SK-MEL-5 (cell line): ENCODE measurements around the gene ING5. TPM values are rescaled to one million over a fixed set of nuclear protein-coding genes. Genes with fewer than 3 reads are reported as not detected.
A peak's percentile ranks its signal among the peaks of the same experiment; 100 is the strongest.
"Not testable (repeated sequence)": the region's sequence is repeated elsewhere in the genome, so short reads cannot be mapped to it uniquely, and the experiment has no call there.

Experiments used
- DNase-seq: peaks from one replicate; pipeline ENCODE4 v3.0.0-alpha.2; 2016; ENCODE audit warnings: low read depth, low spot score
- in situ Hi-C: cut with HindIII; loops from 2 replicates; pipeline ENCODE4 v1.10.0; 2016; ENCODE audit warnings: low sequenced_read_pairs, high pct_unique_total_duplicates, low pct_unique_long_range_greater_than_20kb
- total RNA-seq: library from RNA; depleted of rRNA; stranded (reverse); fragments of >200 nt; shearing (Covaris generic); gene quantifications from 2 replicates; pipeline ENCODE4 v1.2.3, GENCODE V29; 2014

The ING5 gene
- total RNA-seq, 1 experiment from 2014 or later, result 23.9 TPM

DNA sequence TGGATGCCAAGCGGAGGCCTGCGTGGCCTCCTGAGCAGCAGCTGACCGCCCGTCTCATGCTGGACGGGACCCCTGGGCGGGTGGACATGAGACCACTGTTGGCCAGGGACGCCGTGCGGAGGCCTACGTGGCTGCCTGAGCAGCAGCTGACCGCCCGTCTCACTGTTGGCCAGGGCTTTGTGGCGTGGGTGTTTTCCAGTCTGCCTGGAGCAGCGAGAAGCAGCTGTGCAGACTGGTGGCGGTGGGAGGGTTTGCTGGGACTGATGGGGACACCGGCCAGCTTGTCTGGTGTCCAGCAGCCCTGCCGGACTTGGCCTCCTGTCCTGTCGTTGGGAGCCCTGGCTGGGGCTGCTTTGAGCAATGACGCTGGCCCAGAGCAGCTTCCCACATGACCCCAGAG, 26.8 kb downstream of the ING5 start:
- in situ Hi-C loops, result no loop called here
- no peak for DNase-seq

DNA sequence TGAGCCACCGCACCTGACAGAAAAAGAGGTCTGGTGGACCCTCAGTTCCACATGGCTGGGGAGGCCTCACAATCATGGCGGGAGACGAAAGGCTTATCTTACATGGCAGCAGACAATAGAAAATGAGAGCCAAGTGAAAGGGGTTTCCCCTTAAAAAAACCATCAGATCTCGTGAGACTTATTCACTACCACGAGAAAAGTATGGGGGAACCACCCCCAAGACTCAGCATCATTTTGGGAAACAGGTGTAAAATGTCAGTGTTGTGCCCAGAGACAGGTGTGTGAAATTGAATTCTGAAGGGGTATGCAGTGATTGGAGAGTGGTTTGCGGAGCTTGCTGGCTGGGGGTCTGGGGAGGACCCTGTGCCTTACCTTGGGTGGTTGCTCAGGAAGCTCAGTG, 28.0 kb downstream of the ING5 start:
- in situ Hi-C loops, result no loop called here
- no peak for DNase-seq

DNA sequence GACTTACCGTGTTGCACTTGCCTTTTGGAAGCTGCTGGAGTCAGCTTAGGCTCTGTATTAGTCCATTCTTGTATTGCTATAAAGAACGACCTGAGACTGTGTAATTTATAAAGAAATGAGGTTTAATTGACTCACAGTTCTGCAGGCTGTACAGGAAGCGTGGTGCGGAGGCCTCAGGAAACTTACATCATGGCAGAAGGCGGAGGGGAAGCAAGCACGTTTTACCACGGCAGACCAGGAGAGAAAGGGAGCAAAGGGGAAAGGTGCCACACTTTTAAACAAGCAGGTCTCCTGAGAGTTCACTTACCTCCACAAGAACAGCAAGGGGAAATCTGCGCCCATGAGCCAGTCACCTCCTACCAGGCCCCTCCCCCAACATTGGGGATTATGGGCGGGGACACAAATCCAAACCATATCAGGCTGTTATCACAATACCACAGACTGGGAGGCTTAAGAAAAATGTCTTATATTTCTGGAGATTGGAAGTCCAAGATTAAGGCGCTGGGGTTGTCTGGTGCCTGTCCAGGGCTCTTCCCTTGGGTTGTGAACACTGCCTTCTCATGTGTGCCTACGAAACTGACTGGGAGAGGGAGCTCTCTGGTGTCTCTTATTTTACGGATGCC, 28.9 kb downstream of the ING5 start:
- no peak for DNase-seq
- in situ Hi-C loops, result no loop called here

DNA sequence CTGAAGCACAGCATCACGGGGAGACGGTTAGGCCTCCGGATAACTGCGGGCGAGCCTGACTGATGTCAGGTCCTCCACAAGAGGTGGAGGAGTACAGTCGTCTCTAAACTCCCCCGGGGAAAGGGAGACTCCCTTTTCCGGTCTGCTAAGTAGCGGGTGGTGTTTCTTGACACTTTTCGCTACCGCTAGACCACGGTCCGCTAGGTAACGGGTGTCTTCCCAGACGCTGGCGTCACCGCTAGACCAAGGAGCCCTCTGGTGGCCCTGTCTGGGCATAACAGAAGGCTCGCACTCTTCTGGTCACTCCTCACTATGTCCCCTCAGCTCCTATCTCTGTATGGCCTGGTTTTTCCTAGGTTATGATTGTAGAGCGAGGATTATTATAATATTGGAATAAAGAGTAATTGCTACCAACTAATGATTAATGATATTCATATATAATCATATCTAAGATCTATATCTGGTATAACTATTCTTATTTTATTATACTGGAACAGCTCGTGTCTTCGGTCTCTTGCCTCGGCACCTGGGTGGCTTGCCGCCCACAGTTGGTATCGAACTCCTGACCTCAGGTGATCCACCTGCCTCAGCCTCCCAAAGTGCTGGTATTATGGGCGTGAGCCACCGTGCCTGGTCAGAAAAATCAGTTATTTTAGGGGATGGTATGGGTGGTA, 30.8 kb downstream of the ING5 start:
- peak; percentile 27 for DNase-seq
- in situ Hi-C loops, result not testable (repeated sequence)

- in situ Hi-C loops, result no loop called here
Observed at GRCh38 chr2:241733391-241734207, 31.8 kb downstream of the ING5 start.

GRCh38 chr2:241734208-241734466, 32.3 kb downstream of the ING5 start:
- DNase-seq, result no peak
- in situ Hi-C loops, result no loop called here

More at GRCh38 chr2:241733391-241734207, 31.8 kb downstream of the ING5 start:
- no peak for DNase-seq

- peak; percentile 79 for DNase-seq
- in situ Hi-C loops, result no loop called here
Observed at GRCh38 chr2:241734467-241735208, 32.8 kb downstream of the ING5 start, which contains the start of gene D2HGDH. D2HGDH (plus strand) TSS chr2:241734630; CDS start chr2:241735225, 595 bp downstream.

- DNase-seq, result no peak
- in situ Hi-C loops, result no loop called here
Observed at GRCh38 chr2:241736111-241736510, 34.3 kb downstream of the ING5 start.

- in situ Hi-C loops, result no loop called here
- no peak for DNase-seq
Observed at GRCh38 chr2:241738040-241738686, 36.3 kb downstream of the ING5 start.

DNA sequence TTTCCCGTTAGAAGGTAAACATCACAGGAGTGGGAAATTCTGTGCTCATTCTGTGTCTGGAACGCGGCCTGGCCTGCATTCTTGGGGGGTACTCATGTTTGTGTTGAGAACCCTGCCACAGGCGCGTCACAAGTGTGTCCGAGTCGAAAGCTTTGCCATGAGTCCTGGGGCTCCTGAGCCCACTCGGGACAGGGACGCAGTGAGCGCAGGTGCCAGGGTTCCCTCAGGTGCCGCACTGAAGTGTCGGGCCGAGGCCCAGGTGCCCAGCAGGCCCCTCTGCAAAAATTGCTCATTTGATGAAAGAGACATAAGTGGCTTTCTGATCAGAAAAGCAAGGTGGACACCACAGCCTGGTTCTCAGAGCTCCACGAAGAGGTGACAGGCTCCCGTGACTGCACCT, 37.3 kb downstream of the ING5 start:
- in situ Hi-C loops, result no loop called here
- DNase-seq, result no peak

GRCh38 chr2:241739651-241740050, 37.8 kb downstream of the ING5 start:
- in situ Hi-C loops, result no loop called here
- no peak for DNase-seq

DNA sequence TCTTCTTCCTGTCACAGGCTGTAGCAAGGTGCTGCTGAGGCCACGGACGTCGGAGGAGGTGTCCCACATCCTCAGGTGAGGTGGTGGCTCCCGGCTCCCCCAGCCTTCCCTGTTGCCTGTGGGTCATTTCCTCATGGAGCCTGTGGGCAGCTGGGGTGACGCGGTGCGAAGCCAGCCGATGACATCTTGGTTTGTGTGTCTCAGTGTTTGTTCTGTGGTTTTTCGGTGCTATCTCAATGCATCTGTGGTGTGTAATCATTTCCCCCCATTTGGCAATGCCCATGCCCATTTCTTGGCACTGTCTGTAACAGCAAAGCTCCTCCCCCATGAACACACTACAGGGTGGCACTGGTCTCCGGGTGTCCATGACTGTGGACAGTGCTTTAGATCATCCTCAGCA, 39.2 kb downstream of the ING5 start:
- in situ Hi-C loops, result no loop called here
- DNase-seq, result no peak

GRCh38 chr2:241742320-241742939, 40.6 kb downstream of the ING5 start:
- in situ Hi-C loops, result no loop called here
- no peak for DNase-seq

DNA sequence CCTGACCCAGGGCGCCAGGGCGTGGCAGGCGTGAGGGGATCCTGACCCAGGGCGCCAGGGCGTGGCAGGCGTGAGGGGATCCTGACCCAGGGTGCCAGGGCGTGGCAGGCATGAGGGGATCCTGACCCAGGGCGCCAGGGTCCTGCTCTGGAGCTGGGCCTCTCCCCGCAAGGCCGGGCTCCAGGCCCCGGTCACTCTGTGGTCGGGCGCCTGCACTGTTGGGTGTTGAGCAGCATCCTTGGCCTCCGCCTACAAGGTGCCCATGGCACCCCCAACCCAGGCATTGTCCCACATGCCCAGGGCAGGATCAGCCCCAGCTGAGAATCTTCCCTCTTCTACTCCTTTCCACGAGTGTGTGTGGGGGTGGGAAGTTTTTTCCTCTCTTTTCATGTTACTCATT, 41.2 kb downstream of the ING5 start:
- DNase-seq, in situ Hi-C loops: not testable (repeated sequence)

DNA sequence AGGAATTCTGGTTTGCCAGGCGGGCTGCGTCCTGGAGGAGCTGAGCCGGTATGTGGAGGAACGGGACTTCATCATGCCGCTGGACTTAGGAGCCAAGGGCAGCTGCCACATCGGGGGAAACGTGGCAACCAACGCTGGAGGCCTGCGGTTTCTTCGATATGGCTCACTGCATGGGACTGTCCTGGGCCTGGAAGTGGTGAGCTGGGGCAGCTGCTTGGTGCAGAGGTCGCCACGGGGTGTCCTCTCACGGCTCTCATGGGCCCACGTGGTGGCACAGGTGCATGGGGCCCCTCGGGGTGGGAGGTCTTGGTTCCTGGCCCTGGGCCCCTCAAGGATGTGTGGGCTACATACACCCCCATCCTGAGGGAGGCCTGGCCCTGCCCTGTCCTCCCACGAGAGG, 41.8 kb downstream of the ING5 start:
- in situ Hi-C loops, result no loop called here
- DNase-seq, result no peak

GRCh38 chr2:241744028-241744754, 42.4 kb downstream of the ING5 start:
- in situ Hi-C loops, result no loop called here
- DNase-seq, result no peak

DNA sequence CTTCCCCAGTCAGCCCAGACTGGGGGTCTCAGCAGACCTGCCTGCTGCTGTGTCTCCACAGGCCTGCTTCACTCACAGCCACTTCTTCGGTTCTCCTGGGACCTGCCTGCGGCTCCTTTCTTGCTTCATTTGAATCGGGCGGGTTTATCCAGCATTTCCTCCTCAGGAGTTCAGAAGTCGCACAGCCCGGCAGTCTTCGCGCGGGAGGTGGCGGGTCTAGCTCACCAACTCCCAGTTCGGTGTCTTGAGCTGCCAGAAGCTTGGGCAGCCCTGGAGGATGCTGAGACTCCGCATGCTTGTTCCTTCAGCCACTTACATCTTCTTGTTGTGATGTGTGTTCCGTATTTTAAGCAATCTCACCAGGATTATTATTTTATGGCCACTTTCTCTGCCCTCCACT, 43.4 kb downstream of the ING5 start:
- in situ Hi-C loops, result no loop called here
- no peak for DNase-seq
